GM23338 (cell line): ENCODE results near the gene PIGU. TPM values are rescaled to one million over a fixed set of nuclear protein-coding genes. Genes with fewer than 3 reads are reported as not detected.

ENCODE experiments used
- ATAC-seq: fragments of 200-7000 bp; cut with Tn5 transposase; 3 replicates; pipeline ENCODE4 v1.9.1; 2020
- DNase-seq: peaks from one replicate; pipeline ENCODE4 v3.0.0-alpha.2; 2015; ENCODE audit warnings: low spot score
- H2AFZ ChIP-seq: fragments of 200-600 bp; sonication (generic); 2 replicates; pipeline ENCODE4 v1.8.0; 2016; ENCODE audit warnings: antibody characterized with exemption, mild to moderate bottlenecking, moderate library complexity
- H3F3A ChIP-seq: fragments of 200-600 bp; sonication (generic); replicated peaks from 2 replicates; pipeline ENCODE4 v1.8.0; 2017; ENCODE audit warnings: antibody characterized with exemption, mixed run types, low read depth
- H3K27ac ChIP-seq: fragments of 200-600 bp; sonication (generic); 2 replicates; pipeline ENCODE4 v1.6.1; 2016; ENCODE audit warnings: low read depth
- H3K27me3 ChIP-seq: fragments of 200-600 bp; sonication (generic); 2 replicates; pipeline ENCODE4 v1.8.0; 2016; ENCODE audit warnings: mild to moderate bottlenecking, mixed run types, moderate library complexity; ENCODE audit not compliant: insufficient read depth
- H3K36me3 ChIP-seq: fragments of 200-600 bp; sonication (generic); 2 replicates; pipeline ENCODE4 v1.8.0; 2016; ENCODE audit warnings: mild to moderate bottlenecking; ENCODE audit not compliant: insufficient read depth
- H3K4me1 ChIP-seq: fragments of 200-600 bp; sonication (generic); 2 replicates; pipeline ENCODE4 v1.8.0; 2016; ENCODE audit warnings: mild to moderate bottlenecking, moderate library complexity; ENCODE audit not compliant: insufficient read depth
- H3K4me2 ChIP-seq: fragments of 200-600 bp; sonication (generic); 2 replicates; pipeline ENCODE4 v1.7.1; 2017; ENCODE audit warnings: mixed run types
- H3K4me3 ChIP-seq: fragments of 200-600 bp; sonication (generic); 2 replicates; pipeline ENCODE4 v1.6.1; 2016; ENCODE audit warnings: mixed run types
- H3K79me2 ChIP-seq: fragments of 200-600 bp; sonication (generic); replicated peaks from 2 replicates; pipeline ENCODE4 v1.8.0; 2017; ENCODE audit warnings: mild to moderate bottlenecking; ENCODE audit not compliant: insufficient read depth
- H3K9me2 ChIP-seq: fragments of 200-600 bp; sonication (generic); 2 replicates; pipeline ENCODE4 v1.8.0; 2017; ENCODE audit not compliant: insufficient read depth
- H4K20me1 ChIP-seq: fragments of 200-600 bp; sonication (generic); replicated peaks from 2 replicates; pipeline ENCODE4 v1.8.0; 2017; ENCODE audit warnings: mild to moderate bottlenecking; ENCODE audit not compliant: insufficient read depth
- H3K27ac Mint-ChIP-seq: 2 replicates; pipeline ENCODE4 v1.8.0; 2020; ENCODE audit warnings: inconsistent platforms, mild to moderate bottlenecking, moderate library complexity, mixed read lengths
- H3K27me3 Mint-ChIP-seq: 3 replicates; pipeline ENCODE4 v1.8.0; 2022; ENCODE audit warnings: low read depth, mild to moderate bottlenecking, moderate library complexity, mixed read lengths, inconsistent platforms; ENCODE audit not compliant: insufficient read depth, poor library complexity
- H3K36me3 Mint-ChIP-seq: 3 replicates; pipeline ENCODE4 v1.8.0; 2021; ENCODE audit warnings: low read depth, mild to moderate bottlenecking, inconsistent platforms, moderate library complexity, mixed read lengths
- H3K4me1 Mint-ChIP-seq: 3 replicates; pipeline ENCODE4 v1.8.0; 2020; ENCODE audit warnings: mild to moderate bottlenecking, inconsistent platforms, mixed read lengths
- H3K4me3 Mint-ChIP-seq: 3 replicates; pipeline ENCODE4 v1.8.0; 2021; ENCODE audit warnings: moderate library complexity, mild to moderate bottlenecking, inconsistent platforms, mixed read lengths
- H3K9me3 Mint-ChIP-seq: 3 replicates; pipeline ENCODE4 v1.8.0; 2020; ENCODE audit warnings: moderate library complexity, mild to moderate bottlenecking, inconsistent platforms, mixed read lengths
- CREB1 ChIP-seq: fragments of 250-450 bp; sonication (Bioruptor Pico); IDR thresholded peaks from 2 replicates; pipeline ENCODE4 v1.5.0; 2020; ENCODE audit warnings: low read depth, mild to moderate bottlenecking, moderate library complexity
- CTCF ChIP-seq, 2 experiments: fragments of 200-600 bp in 1 of 2; sonication (generic) in 1 of 2; conservative IDR thresholded peaks; 2 replicates each; pipeline versions ENCODE4 v1.5.1 to v1.6.1; 2016 to 2017; ENCODE audit warnings: antibody characterized with exemption in 2 of 2, low read depth in 2 of 2, mild to moderate bottlenecking in 2 of 2, moderate library complexity in 1 of 2
- ETS1 ChIP-seq: IDR thresholded peaks from 2 replicates; pipeline ENCODE4 v1.6.1; 2016; ENCODE audit warnings: antibody characterized with exemption
- EZH2 ChIP-seq: fragments of 200-600 bp; sonication (generic); IDR thresholded peaks from one replicate; pipeline ENCODE4 v1.8.0; 2017; ENCODE audit warnings: antibody characterized with exemption, mild to moderate bottlenecking, low read depth; ENCODE audit not compliant: unreplicated experiment
- EZH2phosphoT487 ChIP-seq: fragments of 200-600 bp; sonication (generic); IDR thresholded peaks from one replicate; pipeline ENCODE4 v1.8.1; 2018; ENCODE audit warnings: antibody characterized with exemption; ENCODE audit not compliant: unreplicated experiment
- JUNB ChIP-seq: IDR thresholded peaks from one replicate; pipeline ENCODE4 v1.6.1; 2016; ENCODE audit warnings: antibody characterized with exemption; ENCODE audit not compliant: unreplicated experiment
- NANOG ChIP-seq: IDR thresholded peaks from 2 replicates; pipeline ENCODE4 v1.6.1; 2016; ENCODE audit warnings: antibody characterized with exemption, borderline replicate concordance
- POLR2AphosphoS5 ChIP-seq: IDR thresholded peaks from 2 replicates; pipeline ENCODE4 v1.6.1; 2016; ENCODE audit warnings: antibody characterized with exemption, low read depth
- REST ChIP-seq: IDR thresholded peaks from one replicate; pipeline ENCODE4 v1.6.1; 2018; ENCODE audit warnings: antibody characterized with exemption; ENCODE audit not compliant: unreplicated experiment
- STAT1 ChIP-seq: IDR thresholded peaks from one replicate; pipeline ENCODE4 v1.6.1; 2016; ENCODE audit warnings: antibody characterized with exemption; ENCODE audit not compliant: unreplicated experiment
- ZNF114 ChIP-seq: fragments of 250-450 bp; sonication (Bioruptor Pico); IDR thresholded peaks from 2 replicates; pipeline ENCODE4 v1.5.0; 2020; ENCODE audit warnings: mild to moderate bottlenecking, moderate library complexity
- ZNF331 ChIP-seq: fragments of 250-450 bp; sonication (Bioruptor Pico); IDR thresholded peaks from 2 replicates; pipeline ENCODE4 v1.5.0; 2020; ENCODE audit warnings: low read depth, mild to moderate bottlenecking, moderate library complexity
- ZNF462 ChIP-seq: fragments of 250-450 bp; sonication (Bioruptor Pico); IDR thresholded peaks from 2 replicates; pipeline ENCODE4 v1.5.0; 2020; ENCODE audit warnings: mild to moderate bottlenecking, moderate library complexity
- polyA plus RNA-seq: library from polyadenylated mRNA; unstranded; fragments of >200 nt; fragmentation: Nextera tagmentation; extraction: Ambion mirVana; gene quantifications from 2 replicates; pipeline ENCODE4 v1.2.1, GENCODE V29; 2016
- total RNA-seq: library from RNA; depleted of rRNA; stranded (reverse); fragments of >200 nt; shearing (Covaris generic); gene quantifications from 2 replicates; pipeline ENCODE4 v1.2.3, GENCODE V29; 2014

PIGU gene
- total and polyA plus RNA-seq, 2 experiments from 2014 or later, result 24.3 to 28.9 TPM

GRCh38 chr20:34683667-34684066, 6.8 kb upstream of the PIGU start:
- H3K9me3 Mint-ChIP-seq, result no peaks in the 10 kb centered on the region
- Histone ChIP-seq H4K20me1 (no peaks in the 10 kb centered on the region), H3K4me3 (no peak overlapping the region), H3K4me2 (no peak overlapping the region), H3K79me2 (no peaks in the 10 kb centered on the region), H3K9me2 (no peaks in the 10 kb centered on the region), H3K27me3 (no peaks in the 10 kb centered on the region), H3K36me3 (no peaks in the 10 kb centered on the region), H2AFZ (no peak overlapping the region), H3F3A (no peaks in the 10 kb centered on the region), H3K4me1 (no peaks in the 10 kb centered on the region), H3K27ac (no peak overlapping the region)
- H3K4me3 Mint-ChIP-seq, result no peak overlapping the region
- peaks cover 9% of the 10 kb centered on the region for H3K27me3 Mint-ChIP-seq
- no peak overlapping the region for H3K27ac Mint-ChIP-seq
- no peaks in the 10 kb centered on the region for H3K4me1 Mint-ChIP-seq
- DNase-seq, result no peak
- no peak for ATAC-seq
- no peaks in the 10 kb centered on the region for H3K36me3 Mint-ChIP-seq
- TF ChIP-seq JUNB (no peak), ZNF462 (CRISPR knock-in tag) (no peak), ZNF114 (CRISPR knock-in tag) (no peak), CTCF (conservative IDR thresholded peaks at IDR 0.05; ENCODE audit: low read depth in 2 of 2) (no peak), POLR2AphosphoS5 (no peak), ETS1 (no peak), CREB1 (CRISPR knock-in tag) (no peak), STAT1 (no peak), EZH2 (no peak), EZH2phosphoT487 (no peak), ZNF331 (CRISPR knock-in tag) (no peak), NANOG (no peak), REST (no peak)
